OCI-LY3 (cell line): ENCODE data around the gene SRC.

ENCODE experiments used
- H2AFZ ChIP-seq: fragments of 200-600, 300-600 bp; shearing (Covaris generic); 2 replicates; pipeline ENCODE4 v1.6.0; 2014; ENCODE audit warnings: antibody characterized with exemption, low read depth, low read length
- H3K27ac ChIP-seq: fragments of 200-600, 300-600 bp; sonication (generic); 2 replicates; pipeline ENCODE4 v1.5.1; 2014; ENCODE audit warnings: mild to moderate bottlenecking, low read length, moderate library complexity, mixed read lengths
- H3K27me3 ChIP-seq: fragments of 200-600, 300-600 bp; sonication (generic); 2 replicates; pipeline ENCODE4 v1.6.1; 2014; ENCODE audit warnings: low read depth, low read length, mixed read lengths
- H3K36me3 ChIP-seq: fragments of 200-600, 300-600 bp; sonication (generic); replicated peaks from 2 replicates; pipeline ENCODE3; 2014; ENCODE audit warnings: low read depth, low read length, mixed read lengths
- H3K4me1 ChIP-seq: fragments of 300-600, 200-600 bp; sonication (generic); 2 replicates; pipeline ENCODE4 v1.6.1; 2014; ENCODE audit warnings: low read length, mixed read lengths
- H3K4me2 ChIP-seq: fragments of 200-600, 300-600 bp; sonication (generic); 2 replicates; pipeline ENCODE4 v1.6.1; 2014; ENCODE audit warnings: low read length, mixed read lengths
- H3K4me3 ChIP-seq: fragments of 300-600, 200-600 bp; sonication (generic); 2 replicates; pipeline ENCODE4 v1.5.1; 2014; ENCODE audit warnings: antibody characterized with exemption, mild to moderate bottlenecking, low read length, moderate library complexity
- H3K79me2 ChIP-seq: fragments of 300-600, 200-600 bp; shearing (Covaris generic); 2 replicates; pipeline ENCODE4 v1.6.1; 2014; ENCODE audit warnings: mild to moderate bottlenecking, low read length, mixed read lengths
- H3K9ac ChIP-seq: fragments of 300-600, 200-600 bp; shearing (Covaris generic); 2 replicates; pipeline ENCODE4 v1.6.0; 2014; ENCODE audit warnings: mild to moderate bottlenecking, low read length, moderate library complexity
- H3K9me3 ChIP-seq: fragments of 200-600, 300-600 bp; shearing (Covaris generic); 2 replicates; pipeline ENCODE4 v1.6.1; 2014; ENCODE audit warnings: low read length, mixed read lengths; ENCODE audit not compliant: insufficient read depth
- H4K20me1 ChIP-seq: fragments of 200-600, 300-600 bp; sonication (generic); 2 replicates; pipeline ENCODE4 v1.6.1; 2016; ENCODE audit warnings: low read length, mixed read lengths; ENCODE audit not compliant: insufficient read depth
- EZH2phosphoT487 ChIP-seq: fragments of 200-600 bp; shearing (Covaris generic); IDR thresholded peaks from 2 replicates; pipeline ENCODE4 v1.6.1; 2018; ENCODE audit warnings: antibody characterized with exemption, mixed run types, low read depth
- TF ChIP-seq, protein P1 (sequence below): fragments of 200-600, 300-600 bp; sonication (generic); IDR thresholded peaks from 2 replicates; pipeline ENCODE4 v1.5.1; 2014; ENCODE audit warnings: antibody characterized with exemption, low read length, low read depth

SRC gene

DNA sequence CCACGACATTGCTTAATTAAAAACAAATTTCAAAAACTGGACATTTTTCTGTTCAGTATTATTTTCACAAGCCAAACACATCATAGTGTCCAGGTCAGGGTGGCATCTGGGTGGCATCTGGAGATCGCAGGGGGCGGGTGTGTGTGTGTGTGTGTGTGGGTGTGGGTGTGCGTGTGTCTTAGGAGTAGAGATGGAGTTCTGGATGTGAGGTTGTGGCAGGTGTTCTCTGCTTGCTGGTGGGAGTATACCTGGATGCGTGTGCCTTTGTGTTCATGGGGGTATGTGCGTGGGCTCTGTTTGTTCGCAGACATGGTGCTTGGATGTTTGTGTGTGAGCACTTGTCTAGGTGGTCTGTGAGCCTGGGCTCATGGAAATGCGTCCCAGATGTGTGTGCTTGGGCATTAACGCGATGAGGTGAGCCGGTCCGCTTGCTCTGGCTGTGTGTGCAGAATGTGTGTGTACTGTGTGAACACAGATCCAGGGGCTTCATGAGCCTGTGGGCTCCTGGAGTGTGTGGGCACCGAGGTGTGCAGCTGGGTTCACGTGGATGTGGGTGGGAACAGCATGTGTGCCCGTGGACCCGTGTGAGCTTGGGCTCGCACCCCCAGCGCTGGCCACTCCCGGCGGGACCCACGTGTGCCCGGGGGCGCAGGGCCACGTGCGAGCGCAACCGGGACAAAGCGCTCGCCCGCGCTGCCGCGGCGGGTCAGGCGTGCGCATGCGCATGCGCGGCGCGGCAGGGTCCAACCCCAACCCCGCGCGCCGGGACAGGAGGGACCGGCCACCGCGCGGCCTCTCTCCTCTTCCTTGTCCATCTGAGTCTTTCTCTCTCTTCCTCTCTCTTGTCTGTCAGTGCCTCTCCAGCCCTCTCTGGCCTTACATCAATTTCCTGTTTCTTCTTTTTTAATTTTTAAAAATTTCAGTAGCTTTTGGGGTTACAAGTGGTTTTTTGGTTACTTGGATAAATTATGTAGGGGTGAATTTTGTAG lies 60.4 kb downstream of the SRC start:
- Histone ChIP-seq H3K4me3 (peak overlapping the region; percentile 71), H3K27ac (no peak overlapping the region)

DNA sequence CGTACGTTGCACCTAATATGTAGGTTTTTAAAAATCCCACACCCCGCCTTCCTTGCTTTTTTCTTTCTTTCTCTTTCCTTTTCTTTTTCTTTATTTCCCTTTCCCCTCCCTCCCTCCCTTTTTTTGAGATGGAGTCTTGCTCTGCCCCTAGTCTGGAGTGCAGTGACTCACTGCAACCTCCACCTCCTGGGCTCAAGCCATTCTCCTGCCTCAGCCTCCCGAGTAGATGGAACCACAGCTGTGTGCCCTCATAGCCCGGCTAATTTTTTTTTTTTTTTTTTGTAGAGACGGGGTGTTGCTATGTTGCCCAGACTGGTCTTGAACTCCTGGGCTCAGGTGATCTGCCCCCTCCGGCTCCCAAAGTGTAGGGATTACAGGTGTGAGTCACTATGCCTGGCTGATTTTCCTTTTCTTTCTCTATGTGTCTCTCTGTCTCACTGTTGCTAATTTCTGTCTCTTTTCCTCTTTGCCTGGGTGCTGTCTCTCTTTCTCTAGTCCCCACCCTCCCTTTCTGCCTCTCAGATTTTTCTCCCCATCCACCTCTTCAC lies 61.2 kb downstream of the SRC start:
- H2AFZ ChIP-seq: 0 out of 2 replicates have a peak overlapping the region, but pooled peaks have one; percentile 31
- no peaks in the 10 kb centered on the region for H4K20me1 ChIP-seq
- peak overlapping the region; percentile 65 for H3K9ac ChIP-seq

More for the DNA sequence above, 60.4 kb downstream of the SRC start:
- Histone ChIP-seq H4K20me1 (no peaks in the 10 kb centered on the region), H3K4me2 (peak overlapping the region; percentile 67), H3K36me3 (peaks cover 37% of the 10 kb centered on the region), H3K27me3 (peaks cover 31% of the 10 kb centered on the region), H3K9ac (peak overlapping the region; percentile 65), H2AFZ (peak overlapping the region; percentile 31; the same call in 1 of the 2 replicates), H3K79me2 (no peaks in the 10 kb centered on the region), H3K9me3 (no peaks in the 10 kb centered on the region), H3K4me1 (peaks cover 40% of the 10 kb centered on the region)
- no peak for TF ChIP-seq EZH2phosphoT487
- TF ChIP-seq, protein P1, sequence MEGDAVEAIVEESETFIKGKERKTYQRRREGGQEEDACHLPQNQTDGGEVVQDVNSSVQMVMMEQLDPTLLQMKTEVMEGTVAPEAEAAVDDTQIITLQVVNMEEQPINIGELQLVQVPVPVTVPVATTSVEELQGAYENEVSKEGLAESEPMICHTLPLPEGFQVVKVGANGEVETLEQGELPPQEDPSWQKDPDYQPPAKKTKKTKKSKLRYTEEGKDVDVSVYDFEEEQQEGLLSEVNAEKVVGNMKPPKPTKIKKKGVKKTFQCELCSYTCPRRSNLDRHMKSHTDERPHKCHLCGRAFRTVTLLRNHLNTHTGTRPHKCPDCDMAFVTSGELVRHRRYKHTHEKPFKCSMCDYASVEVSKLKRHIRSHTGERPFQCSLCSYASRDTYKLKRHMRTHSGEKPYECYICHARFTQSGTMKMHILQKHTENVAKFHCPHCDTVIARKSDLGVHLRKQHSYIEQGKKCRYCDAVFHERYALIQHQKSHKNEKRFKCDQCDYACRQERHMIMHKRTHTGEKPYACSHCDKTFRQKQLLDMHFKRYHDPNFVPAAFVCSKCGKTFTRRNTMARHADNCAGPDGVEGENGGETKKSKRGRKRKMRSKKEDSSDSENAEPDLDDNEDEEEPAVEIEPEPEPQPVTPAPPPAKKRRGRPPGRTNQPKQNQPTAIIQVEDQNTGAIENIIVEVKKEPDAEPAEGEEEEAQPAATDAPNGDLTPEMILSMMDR: no peak

DNA sequence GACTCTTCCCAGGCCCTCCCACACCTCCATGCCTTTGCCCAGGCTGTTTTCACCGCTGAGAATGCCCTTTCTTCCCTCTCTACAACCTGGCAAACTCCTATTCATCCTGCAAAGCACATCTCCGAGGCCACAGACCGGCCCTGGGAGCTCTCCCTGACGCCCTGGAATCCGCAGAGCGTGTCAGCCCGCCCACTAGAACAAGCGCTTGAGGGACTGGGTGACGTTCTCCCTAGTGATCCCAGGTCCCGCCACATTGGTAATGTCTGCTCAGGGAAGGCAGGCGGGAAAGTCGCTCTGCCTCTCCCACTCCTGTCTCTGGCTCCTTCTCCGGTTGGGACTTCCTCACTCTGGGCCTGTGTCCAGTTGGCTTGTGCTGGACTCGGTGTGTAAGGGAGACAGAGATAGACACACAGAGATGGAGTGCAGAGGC lies 61.6 kb downstream of the SRC start:
- no peaks in the 10 kb centered on the region for H4K20me1 ChIP-seq
- no peak overlapping the region for H3K27ac ChIP-seq
- no peaks in the 10 kb centered on the region for H3K9me3 ChIP-seq
- H3K9ac ChIP-seq: no peak overlapping the region
- no peak overlapping the region for H2AFZ ChIP-seq
- TF ChIP-seq, protein P1: no peak
- TF ChIP-seq EZH2phosphoT487: no peak
- peaks cover 36% of the 10 kb centered on the region for H3K27me3 ChIP-seq
- H3K4me1 ChIP-seq: peaks cover 51% of the 10 kb centered on the region
- no peaks in the 10 kb centered on the region for H3K79me2 ChIP-seq
- peak overlapping the region; percentile 67 for H3K4me2 ChIP-seq
- peaks cover 25% of the 10 kb centered on the region for H3K36me3 ChIP-seq
- no peak overlapping the region for H3K4me3 ChIP-seq

More for the DNA sequence above, 61.2 kb downstream of the SRC start:
- TF ChIP-seq, protein P1: no peak
- no peak for TF ChIP-seq EZH2phosphoT487
- H3K4me3 ChIP-seq: peak overlapping the region; percentile 71
- peaks cover 46% of the 10 kb centered on the region for H3K4me1 ChIP-seq
- H3K79me2 ChIP-seq: no peaks in the 10 kb centered on the region
- H3K9me3 ChIP-seq: no peaks in the 10 kb centered on the region
- H3K27ac ChIP-seq: no peak overlapping the region
- peak overlapping the region; percentile 67 for H3K4me2 ChIP-seq
- H3K27me3 ChIP-seq: peaks cover 36% of the 10 kb centered on the region
- peaks cover 30% of the 10 kb centered on the region for H3K36me3 ChIP-seq
